Measurements from ENCODE around the gene LYPD5. TPM values are rescaled to one million over a fixed set of nuclear protein-coding genes. Genes with fewer than 3 reads are reported as not detected.
"Not testable (repeated sequence)": the region's sequence is repeated elsewhere in the genome, so short reads cannot be mapped to it uniquely, and the experiment has no call there.

Gene LYPD5
- total and polyA plus RNA-seq, 7 donors, result 0.22 to 0.79 (median 0.27) TPM

DNA sequence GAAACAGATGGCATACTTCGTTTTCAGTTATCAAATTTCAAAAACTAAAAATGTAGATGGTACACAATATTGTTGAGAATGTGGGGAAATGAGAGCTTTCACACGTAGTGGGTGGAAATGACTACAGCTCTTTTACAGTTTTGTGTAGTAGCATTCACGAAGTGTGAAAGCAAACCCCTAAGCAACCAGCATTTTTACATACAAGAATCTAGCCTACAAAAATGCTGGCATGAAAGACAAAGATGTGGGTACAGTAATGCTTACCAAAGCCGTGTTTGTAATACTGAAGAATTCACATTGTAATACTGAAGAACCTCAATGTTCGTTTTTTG lies 18.6 kb upstream of the LYPD5 start:
- TF ChIP-seq, protein P1, sequence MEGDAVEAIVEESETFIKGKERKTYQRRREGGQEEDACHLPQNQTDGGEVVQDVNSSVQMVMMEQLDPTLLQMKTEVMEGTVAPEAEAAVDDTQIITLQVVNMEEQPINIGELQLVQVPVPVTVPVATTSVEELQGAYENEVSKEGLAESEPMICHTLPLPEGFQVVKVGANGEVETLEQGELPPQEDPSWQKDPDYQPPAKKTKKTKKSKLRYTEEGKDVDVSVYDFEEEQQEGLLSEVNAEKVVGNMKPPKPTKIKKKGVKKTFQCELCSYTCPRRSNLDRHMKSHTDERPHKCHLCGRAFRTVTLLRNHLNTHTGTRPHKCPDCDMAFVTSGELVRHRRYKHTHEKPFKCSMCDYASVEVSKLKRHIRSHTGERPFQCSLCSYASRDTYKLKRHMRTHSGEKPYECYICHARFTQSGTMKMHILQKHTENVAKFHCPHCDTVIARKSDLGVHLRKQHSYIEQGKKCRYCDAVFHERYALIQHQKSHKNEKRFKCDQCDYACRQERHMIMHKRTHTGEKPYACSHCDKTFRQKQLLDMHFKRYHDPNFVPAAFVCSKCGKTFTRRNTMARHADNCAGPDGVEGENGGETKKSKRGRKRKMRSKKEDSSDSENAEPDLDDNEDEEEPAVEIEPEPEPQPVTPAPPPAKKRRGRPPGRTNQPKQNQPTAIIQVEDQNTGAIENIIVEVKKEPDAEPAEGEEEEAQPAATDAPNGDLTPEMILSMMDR (IDR thresholded peaks at IDR 0.05), result no peak
- ATAC-seq (no peak), DNase-seq (no peak)
- Histone ChIP-seq H3K27ac (no peak overlapping the region), H3K4me3 (peak overlapping the region; percentile 61), H3K4me1 (no peaks in the 10 kb centered on the region), H3K27me3 (ENCODE audit: insufficient read depth in 3 of 3, low read length in 2 of 3) (peaks cover 0 to 19% (median 10%) of the 10 kb centered on the region in 3 donors), H3K36me3 (ENCODE audit: insufficient read depth in 1 of 2, low read depth in 1 of 2) (no peaks in the 10 kb centered on the region), H3K9me3 (peaks cover 3% of the 10 kb centered on the region)
- intact Hi-C loops (cut with DNase I), result no loop called here
- WGBS, 3 donors, result 25 to 33% (median 32%) methylated on average over 5 of the region's 5 CpGs

DNA sequence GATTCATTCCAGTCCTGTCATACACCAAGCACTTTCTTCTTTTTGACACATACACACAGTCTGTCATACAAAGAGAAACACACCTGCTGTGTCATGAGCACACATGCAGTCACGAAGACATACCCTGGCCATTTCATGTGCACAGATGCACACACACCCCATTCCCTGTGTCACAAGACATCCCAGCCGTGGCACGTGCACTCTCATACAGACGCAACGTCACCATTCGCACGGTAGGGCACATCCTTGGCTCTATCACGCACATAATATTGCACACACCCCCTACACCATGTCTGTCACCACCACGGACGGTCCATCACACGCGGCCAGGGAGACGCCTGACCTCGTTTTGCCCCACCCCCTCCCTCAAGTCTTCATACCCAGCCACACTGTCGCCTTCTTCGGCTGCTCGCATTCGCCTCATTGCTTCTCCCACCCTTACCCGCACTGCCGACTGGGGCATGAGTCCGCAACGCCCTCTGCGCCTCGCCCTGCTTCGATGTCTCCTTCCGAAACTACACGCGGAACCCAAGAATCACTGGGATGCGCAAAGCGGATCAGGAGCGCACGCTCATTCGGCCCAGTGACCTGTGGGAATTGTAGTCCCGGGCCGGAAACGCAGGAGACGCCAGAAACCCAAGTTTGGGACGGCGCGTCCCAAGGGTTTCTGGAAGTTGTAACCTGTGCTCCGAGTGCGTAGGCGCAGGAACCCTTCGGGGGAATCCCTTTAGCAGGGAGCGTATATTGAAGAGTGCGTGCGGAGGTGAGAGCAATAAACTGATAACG lies 18.0 kb upstream of the LYPD5 start:
- 9 to 12% (median 12%) methylated on average over 48 of the region's 48 CpGs for WGBS, 3 donors
- H3K9me3 ChIP-seq, result peaks cover 3% of the 10 kb centered on the region
- H3K27me3 ChIP-seq (ENCODE audit: insufficient read depth in 3 of 3, low read length in 2 of 3), result peaks cover 0 to 19% (median 10%) of the 10 kb centered on the region in 3 donors
- TF ChIP-seq, protein P1 (IDR thresholded peaks at IDR 0.05), result no peak
- H3K27ac ChIP-seq, result no peak overlapping the region
- intact Hi-C loops (cut with DNase I), result no loop called here
- DNase-seq (peak; percentile 41 to 51), ATAC-seq (no peak)
- peak overlapping the region; percentile 61 for H3K4me3 ChIP-seq
- H3K36me3 ChIP-seq (ENCODE audit: insufficient read depth in 1 of 2, low read depth in 1 of 2), result no peaks in the 10 kb centered on the region
- H3K4me1 ChIP-seq, result no peaks in the 10 kb centered on the region

DNA sequence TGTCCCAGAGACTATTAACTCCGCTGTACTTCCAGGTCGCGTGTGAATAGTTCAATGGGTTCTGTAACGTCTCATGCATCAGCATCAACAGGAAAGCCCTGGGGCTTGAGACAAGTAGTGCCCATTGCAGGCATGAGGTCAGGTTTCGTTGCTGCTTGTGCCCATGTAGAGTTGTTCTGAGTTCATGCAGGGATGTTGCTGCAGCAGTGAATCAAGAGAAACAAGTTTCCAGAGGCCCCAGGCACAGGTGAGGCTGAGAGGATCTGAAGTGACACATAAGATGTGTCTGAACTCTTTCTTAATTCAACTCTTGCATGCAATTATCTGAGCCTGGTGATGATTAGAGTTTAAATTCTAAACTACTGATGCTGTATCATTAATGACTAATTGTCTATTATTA lies 16.3 kb upstream of the LYPD5 start:
- ATAC-seq, result no peak
- Histone ChIP-seq H3K27ac (no peak overlapping the region), H3K4me1 (no peaks in the 10 kb centered on the region), H3K9me3 (no peaks in the 10 kb centered on the region), H3K27me3 (ENCODE audit: insufficient read depth in 3 of 3, low read length in 2 of 3) (peaks cover 0 to 19% (median 10%) of the 10 kb centered on the region in 3 donors), H3K36me3 (ENCODE audit: insufficient read depth in 1 of 2, low read depth in 1 of 2) (no peaks in the 10 kb centered on the region), H3K4me3 (no peak overlapping the region)
- intact Hi-C loops (cut with DNase I), result no loop called here
- WGBS, 3 donors, result 78 to 79% (median 79%) methylated on average over 5 of the region's 5 CpGs
- DNase-seq, result no peak
- TF ChIP-seq, protein P1 (IDR thresholded peaks at IDR 0.05), result no peak

GRCh38 chr19:43817454-43817853 lies 15.2 kb upstream of the LYPD5 start:
- H3K36me3 ChIP-seq (ENCODE audit: insufficient read depth in 1 of 2, low read depth in 1 of 2); intact Hi-C loops (cut with DNase I); H3K4me3 ChIP-seq; H3K9me3 ChIP-seq; DNase-seq; ATAC-seq; H3K4me1 ChIP-seq; H3K27ac ChIP-seq: not testable (repeated sequence)
- peaks cover 0 to 19% (median 10%) of the 10 kb centered on the region in 3 donors for H3K27me3 ChIP-seq (ENCODE audit: insufficient read depth in 3 of 3, low read length in 2 of 3)
- 80 to 90% (median 83%) methylated on average over 1 of the region's 1 CpG for WGBS, 3 donors

- H3K36me3 ChIP-seq (ENCODE audit: insufficient read depth in 1 of 2, low read depth in 1 of 2), result no peaks in the 10 kb centered on the region
- H3K4me1 ChIP-seq, result no peaks in the 10 kb centered on the region
- TF ChIP-seq, protein P1 (IDR thresholded peaks at IDR 0.05), result no peak
- no peak overlapping the region for H3K4me3 ChIP-seq
- H3K9me3 ChIP-seq, result no peaks in the 10 kb centered on the region
- peaks cover 0 to 2% (median 0%) of the 10 kb centered on the region in 3 donors for H3K27me3 ChIP-seq (ENCODE audit: insufficient read depth in 3 of 3, low read length in 2 of 3)
- ATAC-seq, result no peak
- 79 to 82% (median 81%) methylated on average over 5 of the region's 5 CpGs for WGBS, 3 donors
- no peak overlapping the region for H3K27ac ChIP-seq
- no peak for DNase-seq
- intact Hi-C loops (cut with DNase I), result no loop called here
These were observed 12.6 kb upstream of the LYPD5 start for GRCh38 chr19:43814663-43815352.
